Astrocyte of the cerebellum (primary cell): ENCODE measurements around the gene ANKS1B.

Experiments used
- DNase-seq: peaks from one replicate; pipeline ENCODE4 v3.0.0-alpha.2; 2011; ENCODE audit warnings: low read depth
- H3K4me3 ChIP-seq: 2 replicates; pipeline ENCODE4 v1.5.1; 2011; ENCODE audit warnings: mild to moderate bottlenecking, low read depth, low read length, moderate library complexity
- in situ Hi-C: cut with HindIII; loops from 2 replicates; pipeline ENCODE4 v1.10.0; 2017; ENCODE audit warnings: low sequenced_read_pairs
- TF ChIP-seq, protein P1 (sequence below): IDR thresholded peaks from 2 replicates; pipeline ENCODE4 v1.5.1; 2012; ENCODE audit warnings: low read length, low read depth, moderate library complexity, mild to moderate bottlenecking; ENCODE audit errors: missing control alignments

ANKS1B gene

GRCh38 chr12:99975321-99975720 is 9.4 kb downstream of the ANKS1B start:
- no peak for DNase-seq
- TF ChIP-seq, protein P1, sequence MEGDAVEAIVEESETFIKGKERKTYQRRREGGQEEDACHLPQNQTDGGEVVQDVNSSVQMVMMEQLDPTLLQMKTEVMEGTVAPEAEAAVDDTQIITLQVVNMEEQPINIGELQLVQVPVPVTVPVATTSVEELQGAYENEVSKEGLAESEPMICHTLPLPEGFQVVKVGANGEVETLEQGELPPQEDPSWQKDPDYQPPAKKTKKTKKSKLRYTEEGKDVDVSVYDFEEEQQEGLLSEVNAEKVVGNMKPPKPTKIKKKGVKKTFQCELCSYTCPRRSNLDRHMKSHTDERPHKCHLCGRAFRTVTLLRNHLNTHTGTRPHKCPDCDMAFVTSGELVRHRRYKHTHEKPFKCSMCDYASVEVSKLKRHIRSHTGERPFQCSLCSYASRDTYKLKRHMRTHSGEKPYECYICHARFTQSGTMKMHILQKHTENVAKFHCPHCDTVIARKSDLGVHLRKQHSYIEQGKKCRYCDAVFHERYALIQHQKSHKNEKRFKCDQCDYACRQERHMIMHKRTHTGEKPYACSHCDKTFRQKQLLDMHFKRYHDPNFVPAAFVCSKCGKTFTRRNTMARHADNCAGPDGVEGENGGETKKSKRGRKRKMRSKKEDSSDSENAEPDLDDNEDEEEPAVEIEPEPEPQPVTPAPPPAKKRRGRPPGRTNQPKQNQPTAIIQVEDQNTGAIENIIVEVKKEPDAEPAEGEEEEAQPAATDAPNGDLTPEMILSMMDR = no peak
- no peak overlapping the region for H3K4me3 ChIP-seq
- in situ Hi-C loops = no loop called here

- no peak for DNase-seq
- H3K4me3 ChIP-seq = no peak overlapping the region
- TF ChIP-seq, protein P1 = no peak
- in situ Hi-C loops = no loop called here
Measured at GRCh38 chr12:99974146-99974545, 10.6 kb downstream of the ANKS1B start.

- TF ChIP-seq, protein P1 = no peak
- in situ Hi-C loops = no loop called here
- no peak overlapping the region for H3K4me3 ChIP-seq
- no peak for DNase-seq
Measured at GRCh38 chr12:99966429-99966828, 18.3 kb downstream of the ANKS1B start.

GRCh38 chr12:99960311-99960710 is 24.4 kb downstream of the ANKS1B start:
- TF ChIP-seq, protein P1 = no peak
- no peak overlapping the region for H3K4me3 ChIP-seq
- DNase-seq = no peak
- in situ Hi-C loops = no loop called here

GRCh38 chr12:99959549-99960170 is 25.1 kb downstream of the ANKS1B start:
- peak; percentile 11 for DNase-seq
- no peak overlapping the region for H3K4me3 ChIP-seq
- TF ChIP-seq, protein P1 = no peak
- in situ Hi-C loops = no loop called here

DNA sequence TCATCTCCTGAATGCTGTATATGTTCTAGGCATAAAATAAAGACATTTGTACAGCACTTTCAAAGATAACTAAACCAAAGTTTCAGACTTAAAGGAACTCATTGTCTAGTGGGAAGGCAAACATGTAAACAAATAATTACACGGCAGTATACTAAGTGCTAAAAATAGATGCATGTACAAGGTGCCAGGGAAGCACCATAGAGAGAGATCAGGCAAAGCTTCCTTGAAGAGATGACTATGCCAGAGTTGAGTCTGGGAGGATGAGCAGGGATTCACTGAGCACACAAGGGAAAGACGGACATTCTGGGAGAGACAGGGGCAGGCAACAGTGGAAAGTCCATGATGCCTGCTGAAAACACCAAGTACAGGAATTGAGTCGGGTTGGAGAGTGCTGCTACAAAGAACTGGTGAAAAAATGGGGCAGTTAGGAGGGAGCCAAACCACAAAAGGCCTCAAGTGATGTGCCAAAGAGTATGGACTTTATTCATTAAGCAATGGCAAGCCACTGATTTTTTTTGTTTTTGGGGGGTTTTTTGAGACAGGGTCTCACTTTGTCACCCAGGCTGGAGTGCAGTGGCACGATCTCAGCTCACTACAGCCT is 26.8 kb downstream of the ANKS1B start:
- in situ Hi-C loops = no loop called here
- TF ChIP-seq, protein P1 = no peak
- no peak for DNase-seq

More for the DNA sequence above, 26.8 kb downstream of the ANKS1B start:
- H3K4me3 ChIP-seq = no peak overlapping the region
